ENCODE results near the gene NR2E3.
"Not testable (repeated sequence)": the region's sequence is repeated elsewhere in the genome, so short reads cannot be mapped to it uniquely, and the experiment has no call there.

NR2E3 gene

DNA sequence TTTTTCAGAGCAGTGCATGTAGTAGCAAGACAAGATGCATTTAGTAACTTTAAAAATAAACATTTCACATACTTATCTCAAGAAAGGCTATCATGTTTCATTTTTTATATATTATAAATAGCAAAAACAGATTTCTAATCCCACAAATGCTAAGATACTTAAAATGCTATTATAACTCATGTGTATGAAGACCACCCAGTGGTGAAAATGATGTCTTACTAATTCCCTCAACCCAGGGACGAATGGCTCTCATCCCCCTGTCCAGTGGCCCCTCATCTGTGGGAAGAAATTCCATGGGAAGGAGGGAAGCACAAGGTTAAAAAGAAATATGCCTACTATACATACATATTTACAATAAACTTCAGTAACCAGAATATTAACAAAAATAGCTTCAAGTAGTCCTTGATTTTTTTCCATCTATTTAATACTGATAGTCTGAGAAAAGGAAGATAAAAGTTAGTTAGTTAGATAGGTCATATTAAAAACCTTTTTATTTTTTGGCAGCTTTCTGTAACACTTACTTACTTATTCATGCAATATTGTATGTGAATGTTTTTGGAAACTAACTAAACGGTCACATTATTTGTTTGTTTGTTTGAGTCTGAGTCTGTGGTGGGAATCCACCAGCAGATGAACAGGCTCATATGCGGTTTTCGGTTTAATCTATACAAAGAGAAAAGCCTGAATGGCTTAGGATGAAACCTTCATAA lies 14.8 kb downstream of the NR2E3 start:
- Histone ChIP-seq H3K27me3 (no peaks in the 10 kb centered on the region), H3K4me3 (ENCODE audit: low read depth, low read length) (no peak overlapping the region), H3K9me3 (peaks cover 11% of the 10 kb centered on the region), H3K36me3 (peaks cover 9% of the 10 kb centered on the region; the same call in 1 of the 2 replicates), H3K4me1 (no peaks in the 10 kb centered on the region)
- no peak for TF ChIP-seq CTCF (IDR thresholded peaks at IDR 0.05; ENCODE audit: low read depth, low read length)
- no peak for DNase-seq

GRCh38 chr15:71826196-71826595 lies 15.8 kb downstream of the NR2E3 start:
- Histone ChIP-seq H3K4me3 (ENCODE audit: low read depth, low read length) (no peak overlapping the region), H3K36me3 (peaks cover 9% of the 10 kb centered on the region; the same call in 1 of the 2 replicates), H3K27me3 (no peaks in the 10 kb centered on the region), H3K9me3 (peaks cover 6% of the 10 kb centered on the region), H3K4me1 (no peaks in the 10 kb centered on the region)
- no peak for TF ChIP-seq CTCF (IDR thresholded peaks at IDR 0.05; ENCODE audit: low read depth, low read length)
- DNase-seq, result no peak

- H3K27me3 ChIP-seq, result no peaks in the 10 kb centered on the region
- no peaks in the 10 kb centered on the region for H3K9me3 ChIP-seq
- no peak for DNase-seq
- H3K4me1 ChIP-seq, result no peaks in the 10 kb centered on the region
- H3K36me3 ChIP-seq, result peaks cover 9% of the 10 kb centered on the region; the same call in 1 of the 2 replicates
- no peak overlapping the region for H3K4me3 ChIP-seq (ENCODE audit: low read depth, low read length)
- TF ChIP-seq CTCF (IDR thresholded peaks at IDR 0.05; ENCODE audit: low read depth, low read length), result no peak
These were observed 20.6 kb downstream of the NR2E3 start for GRCh38 chr15:71830981-71831380.

DNA sequence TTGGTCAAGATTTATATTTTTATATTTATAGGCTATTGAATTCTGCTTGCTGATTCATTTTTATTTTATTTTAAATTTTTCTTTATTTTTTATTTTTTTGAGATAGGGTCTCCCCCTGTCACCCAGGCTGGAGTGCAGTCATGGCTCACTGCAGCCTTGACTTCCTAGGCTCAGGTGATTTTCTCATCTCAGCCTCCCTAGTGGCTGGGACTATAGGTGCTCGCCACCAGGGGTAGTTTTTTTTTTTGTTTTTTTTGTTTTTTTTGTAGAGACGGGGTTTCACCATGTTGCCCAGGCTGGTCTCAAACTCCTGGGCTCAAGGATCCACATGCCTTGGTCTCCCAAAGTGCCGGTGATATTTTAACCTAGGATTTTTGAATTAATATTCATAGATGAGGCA lies 31.2 kb downstream of the NR2E3 start:
- TF ChIP-seq CTCF (IDR thresholded peaks at IDR 0.05; ENCODE audit: low read depth, low read length), result no peak
- DNase-seq, result no peak
- Histone ChIP-seq H3K27me3 (no peaks in the 10 kb centered on the region), H3K4me3 (ENCODE audit: low read depth, low read length) (no peak overlapping the region), H3K36me3 (no peaks in the 10 kb centered on the region; the same call in 1 of the 2 replicates), H3K4me1 (peaks cover 19% of the 10 kb centered on the region), H3K9me3 (no peaks in the 10 kb centered on the region)

DNA sequence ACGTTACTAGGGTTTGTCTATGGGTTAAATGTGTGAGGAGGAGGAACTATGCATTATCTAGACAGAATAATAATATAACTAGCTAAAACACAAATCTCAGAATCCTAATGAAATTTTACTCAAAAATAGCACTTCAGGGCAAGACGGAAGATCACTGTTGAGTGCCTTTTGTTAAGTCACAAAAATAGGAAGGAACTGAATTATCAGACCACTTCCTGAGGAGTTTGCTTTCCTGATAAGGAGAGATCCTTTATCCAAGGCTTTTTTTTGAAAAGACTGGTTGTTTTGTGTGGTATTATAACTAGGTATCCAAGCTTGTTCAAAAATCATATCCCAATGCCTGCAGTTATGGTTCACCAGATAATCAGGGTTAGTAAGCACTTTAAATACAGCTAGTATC lies 34.6 kb downstream of the NR2E3 start:
- Histone ChIP-seq H3K9me3 (no peaks in the 10 kb centered on the region), H3K27me3 (no peaks in the 10 kb centered on the region), H3K4me3 (ENCODE audit: low read depth, low read length) (no peak overlapping the region), H3K4me1 (peaks cover 3% of the 10 kb centered on the region; the same call in 1 of the 2 replicates), H3K36me3 (peaks cover 13% of the 10 kb centered on the region)
- TF ChIP-seq CTCF (IDR thresholded peaks at IDR 0.05; ENCODE audit: low read depth, low read length), result no peak
- DNase-seq, result no peak

- peaks cover 15% of the 10 kb centered on the region for H3K36me3 ChIP-seq
- H3K4me1 ChIP-seq, result no peaks in the 10 kb centered on the region
- TF ChIP-seq CTCF (IDR thresholded peaks at IDR 0.05; ENCODE audit: low read depth, low read length), result no peak
- H3K4me3 ChIP-seq (ENCODE audit: low read depth, low read length), result no peak overlapping the region
- H3K27me3 ChIP-seq, result no peaks in the 10 kb centered on the region
- DNase-seq, result no peak
- H3K9me3 ChIP-seq, result no peaks in the 10 kb centered on the region
These were observed 43.2 kb downstream of the NR2E3 start for GRCh38 chr15:71853543-71853942.

DNA sequence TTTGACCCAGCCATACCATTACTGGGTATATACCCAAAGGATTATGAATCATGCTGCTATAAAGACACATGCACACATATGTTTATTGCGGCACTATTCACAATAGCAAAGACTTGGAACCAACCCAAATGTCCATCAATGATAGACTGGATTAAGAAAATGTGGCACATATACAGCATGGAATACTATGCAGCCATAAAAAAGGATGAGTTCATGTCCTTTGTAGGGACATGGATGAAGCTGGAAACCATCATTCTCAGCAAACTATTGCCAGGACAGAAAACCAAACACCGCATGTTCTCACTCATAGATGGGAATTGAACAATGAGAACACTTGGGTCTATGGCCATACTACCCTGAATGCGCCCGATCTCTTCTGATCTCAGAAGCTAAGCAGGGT lies 47.9 kb downstream of the NR2E3 start:
- H3K36me3 ChIP-seq; DNase-seq; H3K4me3 ChIP-seq (ENCODE audit: low read depth, low read length); H3K27me3 ChIP-seq; H3K4me1 ChIP-seq; H3K9me3 ChIP-seq: not testable (repeated sequence)
